NCI-H774 (cell line): ENCODE results near the gene RAP1GAP2.
"Not testable (repeated sequence)": the region's sequence is repeated elsewhere in the genome, so short reads cannot be mapped to it uniquely, and the experiment has no call there.

Experiments
- DNase-seq: peaks from one replicate; lab custom pipeline; 2025; lab: John Stamatoyannopoulos, UW

RAP1GAP2 gene

GRCh38 chr17:3025421-3026124 is 229.3 kb downstream of the RAP1GAP2 start:
- no peak for DNase-seq

GRCh38 chr17:3026125-3026855 is 230.1 kb downstream of the RAP1GAP2 start:
- DNase-seq, result no peak

- no peak for DNase-seq
These were observed 230.9 kb downstream of the RAP1GAP2 start for GRCh38 chr17:3026856-3027751.

GRCh38 chr17:3027786-3028532 is 231.7 kb downstream of the RAP1GAP2 start:
- no peak for DNase-seq

GRCh38 chr17:3029213-3029913 is 233.1 kb downstream of the RAP1GAP2 start:
- no peak for DNase-seq

GRCh38 chr17:3030096-3030495 is 233.9 kb downstream of the RAP1GAP2 start:
- DNase-seq, result no peak

GRCh38 chr17:3030852-3031470 is 234.7 kb downstream of the RAP1GAP2 start:
- DNase-seq, result not testable (repeated sequence)

- DNase-seq, result no peak
These were observed 236.3 kb downstream of the RAP1GAP2 start for GRCh38 chr17:3032258-3033247.

GRCh38 chr17:3033248-3033640 is 237.0 kb downstream of the RAP1GAP2 start:
- DNase-seq, result no peak

GRCh38 chr17:3033741-3034577 is 237.7 kb downstream of the RAP1GAP2 start:
- DNase-seq, result no peak

GRCh38 chr17:3034578-3034920 is 238.3 kb downstream of the RAP1GAP2 start:
- no peak for DNase-seq

- DNase-seq, result no peak
These were observed 239.2 kb downstream of the RAP1GAP2 start for GRCh38 chr17:3035256-3035967.

- no peak for DNase-seq
These were observed 239.7 kb downstream of the RAP1GAP2 start for GRCh38 chr17:3035968-3036280.

- no peak for DNase-seq
These were observed 240.6 kb downstream of the RAP1GAP2 start for GRCh38 chr17:3036800-3037199.

GRCh38 chr17:3037259-3037658 is 241.0 kb downstream of the RAP1GAP2 start:
- DNase-seq, result no peak

GRCh38 chr17:3038941-3039340 is 242.7 kb downstream of the RAP1GAP2 start:
- DNase-seq, result no peak

- no peak for DNase-seq
These were observed 243.5 kb downstream of the RAP1GAP2 start for GRCh38 chr17:3039736-3040135.

- DNase-seq, result no peak
These were observed 244.6 kb downstream of the RAP1GAP2 start for GRCh38 chr17:3040882-3041281.
